ENCODE measurements around the gene MMP23B.

MMP23B gene

GRCh38 chr1:1621173-1622009 is 10.6 kb upstream of the MMP23B start:
- H2AFZ ChIP-seq (ENCODE audit: low read length, unreplicated experiment) = no peak overlapping the region

GRCh38 chr1:1622010-1622787 is 9.8 kb upstream of the MMP23B start:
- Histone ChIP-seq H3K27me3 (ENCODE audit: insufficient read depth, low read length) (no peaks in the 10 kb centered on the region), H3K4me1 (ENCODE audit: control insufficient read depth, insufficient read depth, low read length, unreplicated experiment) (peaks cover 1% of the 10 kb centered on the region), H3K79me2 (ENCODE audit: control insufficient read depth, insufficient read depth, low read length, unreplicated experiment) (no peaks in the 10 kb centered on the region)

More at GRCh38 chr1:1621173-1622009, 10.6 kb upstream of the MMP23B start:
- Histone ChIP-seq H3K79me2 (ENCODE audit: control insufficient read depth, insufficient read depth, low read length, unreplicated experiment) (peaks cover 5% of the 10 kb centered on the region), H3K27ac (ENCODE audit: low read depth, low read length) (no peak overlapping the region), H3K27me3 (ENCODE audit: insufficient read depth, low read length) (no peaks in the 10 kb centered on the region), H3K4me3 (ENCODE audit: low read depth, low read length) (no peak overlapping the region), H3K36me3 (ENCODE audit: insufficient read depth, low read length) (no peaks in the 10 kb centered on the region), H3K4me1 (ENCODE audit: control insufficient read depth, insufficient read depth, low read length, unreplicated experiment) (peaks cover 5% of the 10 kb centered on the region)

GRCh38 chr1:1622788-1623094 is 9.2 kb upstream of the MMP23B start:
- H3K27ac ChIP-seq (ENCODE audit: low read depth, low read length) = no peak overlapping the region
- H3K27me3 ChIP-seq (ENCODE audit: insufficient read depth, low read length) = no peaks in the 10 kb centered on the region
- no peaks in the 10 kb centered on the region for H3K4me1 ChIP-seq (ENCODE audit: control insufficient read depth, insufficient read depth, low read length, unreplicated experiment)
- no peaks in the 10 kb centered on the region for H3K79me2 ChIP-seq (ENCODE audit: control insufficient read depth, insufficient read depth, low read length, unreplicated experiment)
- no peaks in the 10 kb centered on the region for H3K36me3 ChIP-seq (ENCODE audit: insufficient read depth, low read length)
- H2AFZ ChIP-seq (ENCODE audit: low read length, unreplicated experiment) = no peak overlapping the region
- H3K4me3 ChIP-seq (ENCODE audit: low read depth, low read length) = no peak overlapping the region

More at GRCh38 chr1:1622010-1622787, 9.8 kb upstream of the MMP23B start:
- H2AFZ ChIP-seq (ENCODE audit: low read length, unreplicated experiment) = no peak overlapping the region
- H3K36me3 ChIP-seq (ENCODE audit: insufficient read depth, low read length) = no peaks in the 10 kb centered on the region
- H3K4me3 ChIP-seq (ENCODE audit: low read depth, low read length) = no peak overlapping the region
- H3K27ac ChIP-seq (ENCODE audit: low read depth, low read length) = no peak overlapping the region

- Histone ChIP-seq H3K27me3 (ENCODE audit: insufficient read depth, low read length) (no peaks in the 10 kb centered on the region), H3K36me3 (ENCODE audit: insufficient read depth, low read length) (no peaks in the 10 kb centered on the region), H2AFZ (ENCODE audit: low read length, unreplicated experiment) (no peak overlapping the region), H3K4me3 (ENCODE audit: low read depth, low read length) (no peak overlapping the region), H3K4me1 (ENCODE audit: control insufficient read depth, insufficient read depth, low read length, unreplicated experiment) (no peaks in the 10 kb centered on the region), H3K27ac (ENCODE audit: low read depth, low read length) (no peak overlapping the region), H3K79me2 (ENCODE audit: control insufficient read depth, insufficient read depth, low read length, unreplicated experiment) (no peaks in the 10 kb centered on the region)
Observed at GRCh38 chr1:1623181-1623630, 8.8 kb upstream of the MMP23B start.

DNA sequence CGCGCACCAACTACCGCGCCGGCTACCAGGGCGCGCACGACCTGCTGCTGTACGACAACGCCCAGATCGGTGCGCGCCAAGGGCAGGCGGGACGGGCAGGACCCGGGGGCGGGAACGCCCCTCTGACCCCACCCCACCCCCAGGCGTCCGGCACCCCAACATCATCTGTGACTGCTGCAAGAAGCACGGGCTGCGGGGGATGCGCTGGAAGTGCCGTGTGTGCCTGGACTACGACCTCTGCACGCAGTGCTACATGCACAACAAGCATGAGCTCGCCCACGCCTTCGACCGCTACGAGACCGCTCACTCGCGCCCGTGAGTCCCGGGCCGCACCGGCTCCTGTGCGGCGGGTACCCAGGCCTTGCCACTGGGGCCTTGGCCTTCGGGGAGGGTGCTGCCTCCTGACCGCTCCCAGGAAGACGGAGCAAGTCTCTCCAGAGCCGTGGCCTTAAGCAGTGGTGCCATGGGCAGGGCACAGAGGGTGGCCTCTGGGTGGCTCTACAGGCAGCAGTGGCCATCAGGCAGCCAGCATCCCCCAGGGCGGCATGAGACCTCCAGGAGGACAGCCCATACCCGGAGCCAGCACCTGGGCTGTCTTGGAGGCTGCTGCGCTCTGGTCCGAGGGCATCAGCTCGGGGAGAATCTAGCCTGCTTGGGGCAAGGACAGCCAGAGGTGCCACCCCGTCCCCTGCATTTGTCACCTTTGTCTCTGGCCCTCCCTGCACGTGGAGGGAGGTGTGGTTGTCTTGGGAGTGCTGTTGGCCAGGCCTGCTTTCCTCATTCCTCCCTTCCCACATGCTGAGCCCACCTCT is 8.1 kb upstream of the MMP23B start:
- Histone ChIP-seq H3K27me3 (ENCODE audit: insufficient read depth, low read length) (no peaks in the 10 kb centered on the region), H3K4me1 (ENCODE audit: control insufficient read depth, insufficient read depth, low read length, unreplicated experiment) (no peaks in the 10 kb centered on the region), H3K36me3 (ENCODE audit: insufficient read depth, low read length) (no peaks in the 10 kb centered on the region), H3K79me2 (ENCODE audit: control insufficient read depth, insufficient read depth, low read length, unreplicated experiment) (no peaks in the 10 kb centered on the region), H3K4me3 (ENCODE audit: low read depth, low read length) (no peak overlapping the region), H3K27ac (ENCODE audit: low read depth, low read length) (no peak overlapping the region), H2AFZ (ENCODE audit: low read length, unreplicated experiment) (no peak overlapping the region)

DNA sequence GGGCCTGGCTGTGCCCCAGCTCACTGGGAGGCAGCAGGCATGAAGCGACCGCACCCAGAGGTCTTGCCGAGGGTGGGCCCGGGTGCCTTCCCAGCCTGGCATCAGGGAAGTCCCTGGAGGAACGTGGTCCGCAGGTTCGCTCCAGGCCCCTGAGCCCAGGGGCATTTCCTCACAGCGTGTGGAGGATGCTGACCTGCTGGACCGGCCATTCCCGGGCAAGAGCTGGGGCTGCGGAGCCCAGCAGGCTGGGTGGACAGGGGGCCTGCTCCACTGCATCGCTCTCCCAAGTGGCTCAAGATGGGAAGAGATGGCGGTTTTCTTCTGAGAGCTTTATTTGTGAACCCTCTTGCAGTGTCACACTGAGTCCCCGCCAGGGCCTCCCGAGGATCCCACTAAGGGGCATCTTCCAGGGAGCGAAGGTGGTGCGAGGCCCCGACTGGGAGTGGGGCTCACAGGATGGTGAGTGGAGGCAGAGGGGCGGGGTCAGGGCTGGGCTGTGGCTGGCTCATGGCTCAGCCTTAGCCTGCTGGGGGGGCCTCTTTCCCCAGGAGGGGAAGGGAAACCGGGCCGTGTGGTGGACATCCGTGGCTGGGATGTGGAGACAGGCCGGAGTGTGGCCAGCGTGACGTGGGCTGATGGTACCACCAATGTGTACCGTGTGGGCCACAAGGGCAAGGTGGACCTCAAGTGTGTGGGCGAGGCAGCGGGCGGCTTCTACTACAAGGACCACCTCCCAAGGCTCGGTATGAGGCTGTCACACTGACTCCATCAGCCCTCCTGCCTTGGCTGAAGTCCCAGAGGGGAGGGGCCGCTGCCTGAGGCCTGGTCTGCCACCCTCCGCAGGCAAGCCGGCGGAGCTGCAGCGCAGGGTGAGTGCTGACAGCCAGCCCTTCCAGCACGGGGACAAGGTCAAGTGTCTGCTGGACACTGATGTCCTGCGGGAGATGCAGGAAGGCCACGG is 7.2 kb upstream of the MMP23B start:
- Histone ChIP-seq H3K27ac (ENCODE audit: low read depth, low read length) (no peak overlapping the region), H3K4me1 (ENCODE audit: control insufficient read depth, insufficient read depth, low read length, unreplicated experiment) (no peaks in the 10 kb centered on the region), H3K79me2 (ENCODE audit: control insufficient read depth, insufficient read depth, low read length, unreplicated experiment) (no peaks in the 10 kb centered on the region), H3K4me3 (ENCODE audit: low read depth, low read length) (no peak overlapping the region), H2AFZ (ENCODE audit: low read length, unreplicated experiment) (no peak overlapping the region), H3K36me3 (ENCODE audit: insufficient read depth, low read length) (no peaks in the 10 kb centered on the region), H3K27me3 (ENCODE audit: insufficient read depth, low read length) (no peaks in the 10 kb centered on the region)

DNA sequence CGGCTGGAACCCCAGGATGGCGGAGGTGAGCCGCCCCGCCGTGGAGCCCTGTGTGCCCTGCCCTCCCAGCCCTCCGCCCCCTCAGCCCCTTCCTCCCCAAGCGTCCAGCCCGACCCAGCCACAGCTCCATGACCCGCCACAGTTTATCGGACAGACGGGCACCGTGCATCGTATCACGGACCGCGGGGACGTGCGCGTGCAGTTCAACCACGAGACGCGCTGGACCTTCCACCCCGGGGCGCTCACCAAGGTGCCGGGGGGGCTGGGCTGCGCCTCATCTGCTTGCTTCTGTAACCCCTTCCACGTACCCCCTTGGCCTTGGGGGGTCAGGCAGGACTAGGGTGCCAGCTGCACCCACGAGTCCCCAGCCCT is 6.6 kb upstream of the MMP23B start:
- H3K36me3 ChIP-seq (ENCODE audit: insufficient read depth, low read length) = no peaks in the 10 kb centered on the region
- H2AFZ ChIP-seq (ENCODE audit: low read length, unreplicated experiment) = no peak overlapping the region
- H3K4me3 ChIP-seq (ENCODE audit: low read depth, low read length) = no peak overlapping the region
- no peaks in the 10 kb centered on the region for H3K79me2 ChIP-seq (ENCODE audit: control insufficient read depth, insufficient read depth, low read length, unreplicated experiment)
- no peak overlapping the region for H3K27ac ChIP-seq (ENCODE audit: low read depth, low read length)
- no peaks in the 10 kb centered on the region for H3K4me1 ChIP-seq (ENCODE audit: control insufficient read depth, insufficient read depth, low read length, unreplicated experiment)
- no peaks in the 10 kb centered on the region for H3K27me3 ChIP-seq (ENCODE audit: insufficient read depth, low read length)

DNA sequence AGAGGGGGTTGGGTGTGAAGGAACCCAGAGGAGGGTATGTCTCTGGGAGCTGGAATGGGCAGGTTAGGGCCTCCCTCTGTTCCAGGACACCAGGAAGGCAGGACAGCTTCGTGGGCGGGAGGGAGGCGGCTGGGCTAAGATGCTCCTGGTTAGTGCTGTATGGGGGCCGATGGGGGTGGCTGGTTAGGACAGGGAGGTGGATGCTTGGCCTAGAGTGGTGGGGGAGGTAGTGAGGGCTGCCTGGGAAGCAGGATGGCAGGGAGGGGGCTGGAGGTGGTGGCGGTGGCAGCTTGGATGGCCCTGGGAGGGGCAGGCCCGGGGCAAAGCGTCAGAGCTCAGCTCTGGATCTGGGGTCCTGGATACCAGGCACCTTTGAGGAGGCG is 6.2 kb upstream of the MMP23B start:
- H3K4me1 ChIP-seq (ENCODE audit: control insufficient read depth, insufficient read depth, low read length, unreplicated experiment) = no peaks in the 10 kb centered on the region
- H3K27me3 ChIP-seq (ENCODE audit: insufficient read depth, low read length) = no peaks in the 10 kb centered on the region
- no peak overlapping the region for H3K4me3 ChIP-seq (ENCODE audit: low read depth, low read length)
- no peak overlapping the region for H3K27ac ChIP-seq (ENCODE audit: low read depth, low read length)
- H2AFZ ChIP-seq (ENCODE audit: low read length, unreplicated experiment) = no peak overlapping the region
- no peaks in the 10 kb centered on the region for H3K36me3 ChIP-seq (ENCODE audit: insufficient read depth, low read length)
- no peaks in the 10 kb centered on the region for H3K79me2 ChIP-seq (ENCODE audit: control insufficient read depth, insufficient read depth, low read length, unreplicated experiment)

DNA sequence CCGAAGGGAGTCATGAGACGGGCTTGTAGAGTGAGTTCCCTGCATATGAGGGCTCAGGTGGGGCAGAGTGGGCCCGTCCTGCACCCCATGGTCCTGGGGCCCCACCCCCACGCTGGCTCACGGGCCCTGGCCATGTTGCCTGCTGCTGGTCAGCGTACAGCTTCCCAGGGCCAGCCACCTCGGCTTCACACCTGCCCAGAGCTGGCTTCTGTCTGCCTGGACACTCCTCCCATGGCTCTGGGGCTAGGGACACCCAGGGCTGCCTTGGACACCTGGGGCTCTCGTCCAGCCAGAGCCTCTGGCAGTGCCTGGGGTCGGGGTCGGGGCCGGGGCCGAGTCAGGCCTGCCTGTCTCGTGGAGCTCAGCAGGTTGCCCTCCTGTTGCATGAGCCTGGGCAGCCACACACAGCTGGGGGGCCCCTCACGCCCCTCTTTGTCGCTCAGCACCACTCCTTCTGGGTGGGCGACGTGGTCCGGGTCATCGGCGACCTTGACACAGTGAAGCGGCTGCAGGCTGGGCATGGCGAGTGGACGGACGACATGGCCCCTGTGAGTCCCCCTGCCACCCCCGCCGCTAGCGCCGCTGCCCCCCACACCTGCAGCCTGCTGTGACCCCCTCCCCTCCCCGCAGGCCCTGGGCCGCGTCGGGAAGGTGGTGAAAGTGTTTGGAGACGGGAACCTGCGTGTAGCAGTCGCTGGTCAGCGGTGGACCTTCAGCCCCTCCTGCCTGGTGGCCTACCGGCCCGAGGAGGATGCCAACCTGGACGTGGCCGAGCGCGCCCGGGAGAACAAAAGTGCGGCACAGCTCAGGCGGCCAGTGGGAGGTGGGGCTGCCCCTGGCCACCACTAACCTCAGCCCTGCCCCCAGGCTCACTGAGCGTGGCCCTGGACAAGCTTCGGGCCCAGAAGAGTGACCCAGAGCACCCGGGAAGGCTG is 5.5 kb upstream of the MMP23B start:
- H3K27me3 ChIP-seq (ENCODE audit: insufficient read depth, low read length) = no peaks in the 10 kb centered on the region
- H3K36me3 ChIP-seq (ENCODE audit: insufficient read depth, low read length) = no peaks in the 10 kb centered on the region
- no peak overlapping the region for H3K27ac ChIP-seq (ENCODE audit: low read depth, low read length)
- H3K4me3 ChIP-seq (ENCODE audit: low read depth, low read length) = no peak overlapping the region
- no peaks in the 10 kb centered on the region for H3K4me1 ChIP-seq (ENCODE audit: control insufficient read depth, insufficient read depth, low read length, unreplicated experiment)
- no peak overlapping the region for H2AFZ ChIP-seq (ENCODE audit: low read length, unreplicated experiment)
- H3K79me2 ChIP-seq (ENCODE audit: control insufficient read depth, insufficient read depth, low read length, unreplicated experiment) = no peaks in the 10 kb centered on the region

Measured in ACC112 (cell line).